Erythroblast (primary cell): ENCODE measurements around the gene ZFYVE16.
"Not testable (repeated sequence)": the region's sequence is repeated elsewhere in the genome, so short reads cannot be mapped to it uniquely, and the experiment has no call there.

Experiments
- DNase-seq, 2 experiments: peaks; one replicate each; lab custom pipeline; 2025; lab: John Stamatoyannopoulos, UW
- GATA1 ChIP-seq: IDR thresholded peaks from 2 replicates; pipeline ENCODE4 v1.6.1; 2011; ENCODE audit warnings: low read depth, mild to moderate bottlenecking, control low read depth, low read length, moderate library complexity
- POLR2A ChIP-seq: IDR thresholded peaks from 2 replicates; pipeline ENCODE4 v1.6.1; 2011; ENCODE audit warnings: mild to moderate bottlenecking, low read length

The ZFYVE16 gene

GRCh38 chr5:80399526-80400239 lies 8.2 kb upstream of the ZFYVE16 start:
- peak; percentile 13 to 61 for DNase-seq

GRCh38 chr5:80400368-80400767 lies 7.5 kb upstream of the ZFYVE16 start:
- DNase-seq, result not testable (repeated sequence)

More at GRCh38 chr5:80399526-80400239, 8.2 kb upstream of the ZFYVE16 start:
- TF ChIP-seq POLR2A, result no peak
- no peak for TF ChIP-seq GATA1

GRCh38 chr5:80403782-80404181 lies 4.1 kb upstream of the ZFYVE16 start:
- no peak for DNase-seq
- TF ChIP-seq POLR2A (no peak), GATA1 (no peak)

GRCh38 chr5:80406980-80407734 lies 707 bp upstream of the ZFYVE16 start:
- TF ChIP-seq GATA1 (no peak), POLR2A (no peak)
- DNase-seq, result peak in 1 of 2 experiments; percentile 54

- TF ChIP-seq GATA1 (no peak), POLR2A (no peak)
- peak; percentile 49 to 64 for DNase-seq
These were observed 861 bp downstream of the ZFYVE16 start for GRCh38 chr5:80408484-80409366.

- TF ChIP-seq POLR2A (no peak), GATA1 (no peak)
- DNase-seq, result no peak
These were observed 1.6 kb downstream of the ZFYVE16 start for GRCh38 chr5:80409367-80409966.

GRCh38 chr5:80411589-80412219 lies 3.8 kb downstream of the ZFYVE16 start:
- TF ChIP-seq POLR2A, result no peak
- no peak for TF ChIP-seq GATA1
- DNase-seq, result no peak

GRCh38 chr5:80414113-80414512 lies 6.2 kb downstream of the ZFYVE16 start:
- DNase-seq, result no peak
- TF ChIP-seq GATA1, result no peak
- TF ChIP-seq POLR2A, result no peak

- no peak for TF ChIP-seq POLR2A
- TF ChIP-seq GATA1, result no peak
- DNase-seq, result no peak
These were observed 10.1 kb downstream of the ZFYVE16 start for GRCh38 chr5:80417973-80418372.

GRCh38 chr5:80424365-80424764 lies 16.5 kb downstream of the ZFYVE16 start:
- not testable (repeated sequence) for DNase-seq

- TF ChIP-seq GATA1 (no peak), POLR2A (no peak)
- no peak for DNase-seq
These were observed 27.6 kb downstream of the ZFYVE16 start for GRCh38 chr5:80435476-80435875.

GRCh38 chr5:80437326-80437725 lies 29.5 kb downstream of the ZFYVE16 start:
- TF ChIP-seq POLR2A, result no peak
- TF ChIP-seq GATA1, result no peak

GRCh38 chr5:80438739-80439138 lies 30.9 kb downstream of the ZFYVE16 start:
- DNase-seq, result no peak
- no peak for TF ChIP-seq GATA1

More at GRCh38 chr5:80437326-80437725, 29.5 kb downstream of the ZFYVE16 start:
- DNase-seq, result no peak
